Ishikawa (cell line): ENCODE data around the gene GRM5.

Experiments used
- EP300 ChIP-seq: IDR thresholded peaks from 2 replicates; pipeline ENCODE4 v1.6.1; 2012; ENCODE audit warnings: borderline replicate concordance
- FOXM1 ChIP-seq: IDR thresholded peaks from 2 replicates; pipeline ENCODE4 v1.6.1; 2012; ENCODE audit warnings: low read depth, borderline replicate concordance
- NFIC ChIP-seq: IDR thresholded peaks from 2 replicates; pipeline ENCODE4 v1.6.1; 2012
- RAD21 ChIP-seq: IDR thresholded peaks from 2 replicates; pipeline ENCODE4 v1.6.1; 2012; ENCODE audit warnings: low read depth
- TAF1 ChIP-seq: IDR thresholded peaks from 2 replicates; pipeline ENCODE4 v1.6.1; 2012; ENCODE audit warnings: low read depth, mild to moderate bottlenecking
- TEAD4 ChIP-seq: IDR thresholded peaks from 2 replicates; pipeline ENCODE4 v1.6.1; 2012
- YY1 ChIP-seq: IDR thresholded peaks from 2 replicates; pipeline ENCODE4 v1.6.1; 2012; ENCODE audit warnings: low read depth
- TF ChIP-seq, protein P1 (sequence below): IDR thresholded peaks from 2 replicates; pipeline ENCODE4 v1.6.1; 2012
- TF ChIP-seq, protein P2 (sequence below): IDR thresholded peaks from 2 replicates; pipeline ENCODE4 v1.6.1; 2012; ENCODE audit warnings: low read depth, mild to moderate bottlenecking

DNA sequence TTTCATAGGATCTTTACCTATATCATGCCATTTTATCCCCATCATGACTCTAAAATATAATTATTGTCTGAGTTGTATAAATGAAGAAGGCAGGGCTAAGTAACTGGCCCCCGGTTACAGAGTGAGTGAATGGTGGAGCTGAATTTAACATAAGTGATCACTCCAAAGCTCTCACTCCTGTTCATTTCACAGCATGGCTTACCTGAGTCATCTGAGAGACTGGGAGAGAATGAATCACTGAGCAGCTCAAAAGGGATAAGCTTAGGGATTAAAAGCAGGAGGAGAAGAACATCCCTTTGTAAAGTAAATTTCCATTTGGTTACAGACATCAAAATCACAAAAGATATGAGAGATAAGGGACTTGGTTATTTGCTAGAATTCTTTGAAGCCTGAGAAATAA lies 434.3 kb downstream of the GRM5 start:
- no peak for TF ChIP-seq TAF1
- TF ChIP-seq, protein P1, sequence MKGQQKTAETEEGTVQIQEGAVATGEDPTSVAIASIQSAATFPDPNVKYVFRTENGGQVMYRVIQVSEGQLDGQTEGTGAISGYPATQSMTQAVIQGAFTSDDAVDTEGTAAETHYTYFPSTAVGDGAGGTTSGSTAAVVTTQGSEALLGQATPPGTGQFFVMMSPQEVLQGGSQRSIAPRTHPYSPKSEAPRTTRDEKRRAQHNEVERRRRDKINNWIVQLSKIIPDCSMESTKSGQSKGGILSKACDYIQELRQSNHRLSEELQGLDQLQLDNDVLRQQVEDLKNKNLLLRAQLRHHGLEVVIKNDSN, result no peak
- TF ChIP-seq FOXM1, result no peak
- no peak for TF ChIP-seq EP300
- TF ChIP-seq RAD21, result no peak
- TF ChIP-seq YY1, result no peak
- TF ChIP-seq, protein P2, sequence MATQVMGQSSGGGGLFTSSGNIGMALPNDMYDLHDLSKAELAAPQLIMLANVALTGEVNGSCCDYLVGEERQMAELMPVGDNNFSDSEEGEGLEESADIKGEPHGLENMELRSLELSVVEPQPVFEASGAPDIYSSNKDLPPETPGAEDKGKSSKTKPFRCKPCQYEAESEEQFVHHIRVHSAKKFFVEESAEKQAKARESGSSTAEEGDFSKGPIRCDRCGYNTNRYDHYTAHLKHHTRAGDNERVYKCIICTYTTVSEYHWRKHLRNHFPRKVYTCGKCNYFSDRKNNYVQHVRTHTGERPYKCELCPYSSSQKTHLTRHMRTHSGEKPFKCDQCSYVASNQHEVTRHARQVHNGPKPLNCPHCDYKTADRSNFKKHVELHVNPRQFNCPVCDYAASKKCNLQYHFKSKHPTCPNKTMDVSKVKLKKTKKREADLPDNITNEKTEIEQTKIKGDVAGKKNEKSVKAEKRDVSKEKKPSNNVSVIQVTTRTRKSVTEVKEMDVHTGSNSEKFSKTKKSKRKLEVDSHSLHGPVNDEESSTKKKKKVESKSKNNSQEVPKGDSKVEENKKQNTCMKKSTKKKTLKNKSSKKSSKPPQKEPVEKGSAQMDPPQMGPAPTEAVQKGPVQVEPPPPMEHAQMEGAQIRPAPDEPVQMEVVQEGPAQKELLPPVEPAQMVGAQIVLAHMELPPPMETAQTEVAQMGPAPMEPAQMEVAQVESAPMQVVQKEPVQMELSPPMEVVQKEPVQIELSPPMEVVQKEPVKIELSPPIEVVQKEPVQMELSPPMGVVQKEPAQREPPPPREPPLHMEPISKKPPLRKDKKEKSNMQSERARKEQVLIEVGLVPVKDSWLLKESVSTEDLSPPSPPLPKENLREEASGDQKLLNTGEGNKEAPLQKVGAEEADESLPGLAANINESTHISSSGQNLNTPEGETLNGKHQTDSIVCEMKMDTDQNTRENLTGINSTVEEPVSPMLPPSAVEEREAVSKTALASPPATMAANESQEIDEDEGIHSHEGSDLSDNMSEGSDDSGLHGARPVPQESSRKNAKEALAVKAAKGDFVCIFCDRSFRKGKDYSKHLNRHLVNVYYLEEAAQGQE, result no peak
- TF ChIP-seq NFIC, result no peak
- no peak for TF ChIP-seq TEAD4
